ENCODE results near the gene CRISPLD2. TPM values are rescaled to one million over a fixed set of nuclear protein-coding genes. Genes with fewer than 3 reads are reported as not detected.
"Not testable (repeated sequence)": the region's sequence is repeated elsewhere in the genome, so short reads cannot be mapped to it uniquely, and the experiment has no call there.

Gene CRISPLD2
- total RNA-seq, 1 donor from 2014 or later = 3.3 TPM

DNA sequence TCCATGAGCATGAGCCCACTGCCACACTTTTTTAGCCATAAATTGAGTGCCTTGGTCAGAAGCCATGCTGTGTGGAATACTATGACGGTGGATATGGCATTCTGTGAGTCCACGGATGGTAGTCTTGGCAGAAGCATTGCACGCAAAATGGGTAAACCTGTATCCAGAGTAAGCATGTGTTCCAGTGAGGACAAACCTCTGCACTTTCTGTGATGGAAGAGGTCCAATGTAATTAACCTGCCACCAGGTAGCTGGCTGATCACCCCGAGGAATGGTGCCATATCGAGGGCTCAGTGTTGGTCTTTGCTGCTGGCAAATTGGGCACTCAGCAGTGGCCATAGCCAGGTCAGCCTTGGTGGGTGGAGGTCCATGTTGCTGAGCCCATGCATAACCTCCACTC, 37.0 kb downstream of the CRISPLD2 start:
- Mint-ChIP-seq H3K4me1 (ENCODE audit: unreplicated experiment) (peaks cover 16% of the 10 kb centered on the region), H3K9me3 (ENCODE audit: unreplicated experiment) (peaks cover 13% of the 10 kb centered on the region)
- H3K27ac Mint-ChIP-seq (ENCODE audit: unreplicated experiment); H3K4me3 Mint-ChIP-seq (ENCODE audit: unreplicated experiment); H3K27me3 Mint-ChIP-seq (ENCODE audit: unreplicated experiment); H3K36me3 Mint-ChIP-seq (ENCODE audit: unreplicated experiment); DNase-seq (ENCODE audit: extremely low spot score, unreplicated experiment): not testable (repeated sequence)

DNA sequence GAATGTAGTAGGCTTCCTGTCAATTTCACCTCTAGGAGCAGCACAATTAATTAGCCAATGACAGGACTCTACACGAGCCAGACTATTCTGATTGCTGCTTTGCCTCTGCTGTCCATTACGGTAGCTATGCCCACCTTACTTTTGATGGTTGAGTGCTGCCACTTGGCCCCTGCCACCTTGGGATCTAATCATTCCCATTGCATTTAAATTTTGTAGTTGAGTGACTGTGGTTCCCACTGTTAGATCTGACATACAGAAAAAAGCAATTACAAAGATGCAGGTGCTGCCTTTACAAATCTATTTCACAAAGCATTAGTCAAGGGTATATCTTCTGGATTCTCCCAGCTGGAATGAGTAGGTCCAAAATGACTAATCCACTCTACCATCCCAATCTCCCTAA, 39.9 kb downstream of the CRISPLD2 start:
- no peak overlapping the region for H3K27ac Mint-ChIP-seq (ENCODE audit: unreplicated experiment)
- H3K9me3 Mint-ChIP-seq (ENCODE audit: unreplicated experiment) = peaks cover 13% of the 10 kb centered on the region
- TF ChIP-seq, protein P1, sequence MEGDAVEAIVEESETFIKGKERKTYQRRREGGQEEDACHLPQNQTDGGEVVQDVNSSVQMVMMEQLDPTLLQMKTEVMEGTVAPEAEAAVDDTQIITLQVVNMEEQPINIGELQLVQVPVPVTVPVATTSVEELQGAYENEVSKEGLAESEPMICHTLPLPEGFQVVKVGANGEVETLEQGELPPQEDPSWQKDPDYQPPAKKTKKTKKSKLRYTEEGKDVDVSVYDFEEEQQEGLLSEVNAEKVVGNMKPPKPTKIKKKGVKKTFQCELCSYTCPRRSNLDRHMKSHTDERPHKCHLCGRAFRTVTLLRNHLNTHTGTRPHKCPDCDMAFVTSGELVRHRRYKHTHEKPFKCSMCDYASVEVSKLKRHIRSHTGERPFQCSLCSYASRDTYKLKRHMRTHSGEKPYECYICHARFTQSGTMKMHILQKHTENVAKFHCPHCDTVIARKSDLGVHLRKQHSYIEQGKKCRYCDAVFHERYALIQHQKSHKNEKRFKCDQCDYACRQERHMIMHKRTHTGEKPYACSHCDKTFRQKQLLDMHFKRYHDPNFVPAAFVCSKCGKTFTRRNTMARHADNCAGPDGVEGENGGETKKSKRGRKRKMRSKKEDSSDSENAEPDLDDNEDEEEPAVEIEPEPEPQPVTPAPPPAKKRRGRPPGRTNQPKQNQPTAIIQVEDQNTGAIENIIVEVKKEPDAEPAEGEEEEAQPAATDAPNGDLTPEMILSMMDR (IDR thresholded peaks at IDR 0.05) = no peak
- H3K27me3 Mint-ChIP-seq (ENCODE audit: unreplicated experiment) = peaks cover 2% of the 10 kb centered on the region
- peaks cover 3% of the 10 kb centered on the region for H3K36me3 Mint-ChIP-seq (ENCODE audit: unreplicated experiment)
- DNase-seq (ENCODE audit: extremely low spot score, unreplicated experiment) = no peak
- H3K4me1 Mint-ChIP-seq (ENCODE audit: unreplicated experiment) = peaks cover 4% of the 10 kb centered on the region
- H3K4me3 Mint-ChIP-seq (ENCODE audit: unreplicated experiment) = no peak overlapping the region

DNA sequence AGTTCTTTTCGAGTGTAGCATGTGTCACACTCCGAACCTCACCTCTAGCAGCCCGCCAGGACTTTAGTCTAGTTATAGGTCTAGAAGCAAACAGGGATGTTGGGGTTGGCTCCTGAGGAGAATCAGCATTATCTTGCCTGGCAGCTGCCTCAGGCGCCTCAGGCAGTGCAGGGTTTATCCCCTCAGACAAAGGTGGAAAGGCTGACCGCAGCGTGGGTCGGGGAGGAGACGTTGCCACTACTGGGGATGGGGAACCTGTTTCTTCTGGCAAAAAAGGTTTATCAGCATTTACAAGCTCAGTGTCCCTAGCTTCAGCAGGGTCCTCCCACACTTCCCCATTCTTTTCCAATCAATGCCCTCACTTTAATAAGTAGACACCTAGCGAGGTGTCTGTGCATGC, 40.6 kb downstream of the CRISPLD2 start:
- Mint-ChIP-seq H3K4me1 (ENCODE audit: unreplicated experiment) (no peaks in the 10 kb centered on the region), H3K36me3 (ENCODE audit: unreplicated experiment) (peaks cover 3% of the 10 kb centered on the region), H3K4me3 (ENCODE audit: unreplicated experiment) (no peak overlapping the region), H3K9me3 (ENCODE audit: unreplicated experiment) (peaks cover 13% of the 10 kb centered on the region), H3K27me3 (ENCODE audit: unreplicated experiment) (peaks cover 3% of the 10 kb centered on the region), H3K27ac (ENCODE audit: unreplicated experiment) (no peak overlapping the region)
- no peak for DNase-seq (ENCODE audit: extremely low spot score, unreplicated experiment)
- TF ChIP-seq, protein P1 (IDR thresholded peaks at IDR 0.05) = no peak

DNA sequence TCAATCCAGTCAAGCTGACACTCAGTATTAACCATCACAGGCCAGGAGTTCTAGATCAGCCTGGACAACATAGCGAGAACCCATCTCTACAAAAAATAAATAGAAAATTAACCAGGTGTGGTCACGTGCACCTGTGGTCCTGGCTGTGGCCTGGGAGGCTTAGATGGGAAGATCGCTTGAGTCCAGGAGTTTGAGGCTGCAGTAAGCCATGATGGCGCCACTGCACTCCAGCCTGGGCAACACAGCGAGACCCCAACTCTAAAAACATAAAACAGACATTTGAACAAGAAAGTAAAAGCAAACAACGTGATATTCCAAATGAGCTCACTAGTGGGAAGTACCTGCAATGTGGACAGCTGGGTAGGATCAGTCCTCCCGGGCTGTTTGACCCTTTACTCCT, 41.9 kb downstream of the CRISPLD2 start:
- no peak for DNase-seq (ENCODE audit: extremely low spot score, unreplicated experiment)
- Mint-ChIP-seq H3K27ac (ENCODE audit: unreplicated experiment) (no peak overlapping the region), H3K4me1 (ENCODE audit: unreplicated experiment) (no peaks in the 10 kb centered on the region), H3K4me3 (ENCODE audit: unreplicated experiment) (no peak overlapping the region), H3K27me3 (ENCODE audit: unreplicated experiment) (peaks cover 7% of the 10 kb centered on the region), H3K9me3 (ENCODE audit: unreplicated experiment) (peaks cover 13% of the 10 kb centered on the region), H3K36me3 (ENCODE audit: unreplicated experiment) (peaks cover 3% of the 10 kb centered on the region)
- TF ChIP-seq, protein P1 (IDR thresholded peaks at IDR 0.05) = no peak

DNA sequence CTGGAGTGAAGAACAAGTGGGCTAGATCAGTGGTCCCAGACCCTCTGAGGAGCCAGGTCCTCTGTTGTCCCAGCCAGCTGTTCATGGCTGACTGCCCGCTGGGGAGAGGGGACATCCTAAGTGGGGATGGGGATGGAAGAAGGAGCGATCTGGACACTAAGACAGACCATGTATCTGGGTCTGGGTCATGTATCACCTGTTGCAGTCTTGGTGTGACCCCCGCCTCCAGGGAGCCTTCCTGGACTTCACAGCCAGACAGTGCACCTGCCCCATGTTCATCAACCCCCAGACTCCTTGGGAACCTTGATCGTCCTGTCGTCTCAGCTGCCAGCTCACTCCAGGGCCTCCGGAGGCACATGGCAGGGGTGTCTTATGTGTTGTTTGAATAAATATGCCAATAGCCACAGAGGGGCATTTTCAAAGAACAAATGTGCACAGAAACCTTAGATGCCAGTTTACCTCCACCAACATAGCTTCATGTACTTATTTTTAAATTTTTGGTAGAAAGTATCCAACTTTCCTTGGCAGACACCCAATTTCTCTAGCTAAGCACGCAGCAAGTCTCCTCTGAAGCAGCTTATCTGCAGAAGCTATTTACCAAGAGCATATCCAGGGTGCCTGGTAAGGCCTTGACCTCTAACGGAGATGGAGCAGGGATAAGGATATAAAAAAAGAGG, 43.2 kb downstream of the CRISPLD2 start:
- H3K4me3 Mint-ChIP-seq (ENCODE audit: unreplicated experiment) = no peak overlapping the region
- H3K27me3 Mint-ChIP-seq (ENCODE audit: unreplicated experiment) = peaks cover 7% of the 10 kb centered on the region
- peaks cover 3% of the 10 kb centered on the region for H3K36me3 Mint-ChIP-seq (ENCODE audit: unreplicated experiment)
- H3K27ac Mint-ChIP-seq (ENCODE audit: unreplicated experiment) = no peak overlapping the region
- TF ChIP-seq, protein P1 (IDR thresholded peaks at IDR 0.05) = no peak
- H3K4me1 Mint-ChIP-seq (ENCODE audit: unreplicated experiment) = peaks cover under 1% of the 10 kb centered on the region
- no peak for DNase-seq (ENCODE audit: extremely low spot score, unreplicated experiment)
- H3K9me3 Mint-ChIP-seq (ENCODE audit: unreplicated experiment) = peaks cover 13% of the 10 kb centered on the region

Measured in osteocyte (in vitro differentiated cells).